ENCODE results near the gene SPI1. TPM values are rescaled to one million over a fixed set of nuclear protein-coding genes. Genes with fewer than 3 reads are reported as not detected.
A peak's percentile ranks its signal among the peaks of the same experiment; 100 is the strongest.

SPI1 gene
- total RNA-seq, 1 experiment from 2014 or later, result not detected

- no peak overlapping the region for H2BK20ac ChIP-seq (ENCODE audit: low read depth, low read length, poor library complexity, severe bottlenecking)
- peaks cover 2% of the 10 kb centered on the region for H3K23me2 ChIP-seq (ENCODE audit: insufficient read length, low read depth, low read length, poor library complexity, severe bottlenecking)
- H3K4me3 Mint-ChIP-seq, result no peak overlapping the region; a peak in 1 of 5 replicates
- H2AK5ac ChIP-seq (ENCODE audit: insufficient read length, low read length), result no peak overlapping the region
- no CpG with 5 or more reads among the region's 25 CpGs for WGBS (ENCODE audit: extremely low coverage, insufficient read length, low lambda C conversion rate)
- no peak overlapping the region for H4K8ac ChIP-seq (replicated peaks; ENCODE audit: insufficient read length, low read depth, low read length)
- no peak overlapping the region for H2BK12ac ChIP-seq (ENCODE audit: insufficient read length, low read depth, low read length)
- no peak overlapping the region for H3K9ac ChIP-seq (ENCODE audit: extremely low read depth, insufficient read length, low read length)
- H3K56ac ChIP-seq (ENCODE audit: insufficient read length, low read depth, low read length), result no peak overlapping the region
- H3K27ac ChIP-seq (ENCODE audit: insufficient read length, low read depth, low read length), result no peak overlapping the region
- H3K79me1 ChIP-seq (ENCODE audit: insufficient read depth, low read depth, low read length, poor library complexity, severe bottlenecking), result no peaks in the 10 kb centered on the region
- 0 out of 7 replicates have a peak overlapping the region, but pooled peaks of 1 of the 3 experiments have one; percentile 39 for H3K27ac Mint-ChIP-seq
- no peaks in the 10 kb centered on the region for H4K20me1 ChIP-seq (ENCODE audit: control insufficient read depth, insufficient read depth, insufficient read length)
- H3K9me3 ChIP-seq (ENCODE audit: control insufficient read depth, low read depth, low read length), result no peaks in the 10 kb centered on the region
- H2BK5ac ChIP-seq (ENCODE audit: insufficient read length, low read length), result no peak overlapping the region
- peaks cover 15 to 19% of the 10 kb centered on the region in 2 experiments for H3K4me1 Mint-ChIP-seq
- no peak overlapping the region for H3K23ac ChIP-seq (ENCODE audit: insufficient read length, low read depth, low read length)
- H4K5ac ChIP-seq (ENCODE audit: insufficient read length, low read depth, low read length), result no peak overlapping the region
- no peak overlapping the region for H2AFZ ChIP-seq (ENCODE audit: low read length)
- H3K18ac ChIP-seq (ENCODE audit: insufficient read length, low read depth, low read length), result no peak overlapping the region
- H3K36me3 Mint-ChIP-seq (ENCODE audit: insufficient read depth in 1 of 3, low read depth in 3 of 3), result no peaks in the 10 kb centered on the region
- H2BK15ac ChIP-seq (ENCODE audit: low read depth, low read length), result no peak overlapping the region
- no peak overlapping the region; the same call in 1 of the 2 replicates for H3K14ac ChIP-seq (ENCODE audit: insufficient read depth, low read length)
- H3K79me2 ChIP-seq (ENCODE audit: insufficient read depth, low read length), result no peaks in the 10 kb centered on the region
- no peak overlapping the region for H3T11ph ChIP-seq (ENCODE audit: low read length)
- H3K4ac ChIP-seq (ENCODE audit: low read depth, low read length), result no peak overlapping the region
- H3K4me2 ChIP-seq (ENCODE audit: insufficient read depth, insufficient read length, low read length), result no peak overlapping the region
- H2BK120ac ChIP-seq (ENCODE audit: low read depth, low read length, poor library complexity, severe bottlenecking), result no peak overlapping the region
- TF ChIP-seq CTCF (conservative IDR thresholded peaks at IDR 0.05), result no peak
- H4K91ac ChIP-seq (ENCODE audit: insufficient read length, low read depth, low read length), result no peak overlapping the region
- H3K4me1 ChIP-seq (ENCODE audit: insufficient read depth, low read length), result no peaks in the 10 kb centered on the region; the same call in 1 of the 2 replicates
- no peaks in the 10 kb centered on the region; the same call in 1 of the 2 replicates for H3K27me3 Mint-ChIP-seq (ENCODE audit: low read depth)
- no peaks in the 10 kb centered on the region; a peak in 1 of 5 replicates for H3K9me3 Mint-ChIP-seq
- no peaks in the 10 kb centered on the region for H3K27me3 ChIP-seq (ENCODE audit: insufficient read depth, low read length)
- no peak for DNase-seq
Measured at GRCh38 chr11:47395223-47396048, 17.1 kb upstream of the SPI1 start.
